HepG2 (cell line): ENCODE data around the gene RANBP2. TPM values are rescaled to one million over a fixed set of nuclear protein-coding genes. Genes with fewer than 3 reads are reported as not detected.

Experiments
- ARNT2 ChIP-seq: sonication (generic); formaldehyde crosslinking; IDR thresholded peaks from 2 replicates; pipeline ENCODE4 v1.8.0; 2022; ENCODE audit warnings: mild to moderate bottlenecking, low read depth, missing genetic modification reagents, moderate library complexity
- BRCA1 ChIP-seq: sonication (generic); formaldehyde crosslinking; IDR thresholded peaks from 2 replicates; pipeline ENCODE4 v1.4.0; 2020; ENCODE audit warnings: missing genetic modification reagents
- CREB1 ChIP-seq, 2 experiments: fragments of 450-650 bp in 1 of 2; IDR thresholded peaks; 2 replicates each; pipeline ENCODE4 v1.6.1; 2016 to 2017; ENCODE audit warnings: control low read depth in 1 of 2, mild to moderate bottlenecking in 1 of 2, missing compliant biosample characterization in 1 of 2, missing genetic modification characterization in 1 of 2
- GATA4 ChIP-seq: sonication (generic); IDR thresholded peaks from 2 replicates; pipeline ENCODE4 v1.6.1; 2016; ENCODE audit warnings: antibody characterized with exemption, low read depth, borderline replicate concordance
- HCFC1 ChIP-seq: fragments of 150-350 bp; IDR thresholded peaks from 2 replicates; pipeline ENCODE4 v1.6.1; 2014; ENCODE audit warnings: low read depth, low read length
- HOXA5 ChIP-seq: sonication (generic); formaldehyde crosslinking; IDR thresholded peaks from 2 replicates; pipeline ENCODE4 v1.4.0; 2020; ENCODE audit warnings: missing genetic modification reagents
- MIER2 ChIP-seq: IDR thresholded peaks from 2 replicates; pipeline ENCODE4 v1.6.1; 2016; ENCODE audit warnings: missing biosample characterization, missing genetic modification reagents
- NR2F1 ChIP-seq, 2 experiments: fragments of 450-650 bp in 1 of 2; formaldehyde crosslinking in 1 of 2; IDR thresholded peaks; 2 replicates each; pipeline versions ENCODE4 v1.5.0 to v1.6.1; 2016 to 2020; ENCODE audit warnings: mild to moderate bottlenecking in 1 of 2, missing compliant biosample characterization in 1 of 2, missing genetic modification reagents in 1 of 2, moderate library complexity in 1 of 2
- PRMT3 ChIP-seq: sonication (generic); formaldehyde crosslinking; IDR thresholded peaks from 2 replicates; pipeline ENCODE4 v1.8.1; 2022; ENCODE audit warnings: low read depth, mild to moderate bottlenecking, moderate library complexity, missing genetic modification reagents, borderline replicate concordance
- PRPF4 ChIP-seq: fragments of 200-400 bp; formaldehyde crosslinking; IDR thresholded peaks from 2 replicates; pipeline ENCODE4 v1.6.1; 2016; ENCODE audit warnings: low read length, low read depth; ENCODE audit not compliant: poor library complexity, severe bottlenecking
- RBFOX2 ChIP-seq: fragments of 200-400 bp; formaldehyde crosslinking; IDR thresholded peaks from 2 replicates; pipeline ENCODE4 v1.6.1; 2017; ENCODE audit warnings: low read depth, mild to moderate bottlenecking, low read length
- RCOR2 ChIP-seq: IDR thresholded peaks from 2 replicates; pipeline ENCODE4 v1.6.1; 2016; ENCODE audit warnings: missing biosample characterization, missing genetic modification reagents
- RFXAP ChIP-seq: sonication (generic); formaldehyde crosslinking; IDR thresholded peaks from 2 replicates; pipeline ENCODE4 v1.4.0; 2020; ENCODE audit warnings: missing genetic modification reagents, borderline replicate concordance
- RXRA ChIP-seq: sonication (generic); formaldehyde crosslinking; IDR thresholded peaks from 2 replicates; pipeline ENCODE4 v1.5.1; 2020; ENCODE audit warnings: missing genetic modification reagents
- SALL2 ChIP-seq: sonication (generic); formaldehyde crosslinking; IDR thresholded peaks from 2 replicates; pipeline ENCODE4 v1.8.1; 2023; ENCODE audit warnings: mild to moderate bottlenecking, missing genetic modification reagents, inconsistent platforms
- SOX6 ChIP-seq, 2 experiments: fragments of 450-650 bp in 1 of 2; sonication (generic) in 1 of 2; formaldehyde crosslinking in 1 of 2; IDR thresholded peaks; 2 replicates each; pipeline versions ENCODE4 v1.4.0 to v1.6.1; 2017 to 2020; ENCODE audit warnings: antibody characterized with exemption in 1 of 2, mild to moderate bottlenecking in 1 of 2, missing genetic modification reagents in 1 of 2
- XBP1 ChIP-seq: sonication (generic); formaldehyde crosslinking; IDR thresholded peaks from 2 replicates; pipeline ENCODE4 v1.5.0; 2020; ENCODE audit warnings: missing genetic modification reagents
- YEATS2 ChIP-seq: sonication (generic); formaldehyde crosslinking; IDR thresholded peaks from 2 replicates; pipeline ENCODE4 v1.4.0; 2020; ENCODE audit warnings: missing genetic modification reagents, borderline replicate concordance
- ZBTB20 ChIP-seq: sonication (generic); formaldehyde crosslinking; IDR thresholded peaks from 2 replicates; pipeline ENCODE4 v1.8.1; 2023; ENCODE audit warnings: missing genetic modification reagents, low read depth, mild to moderate bottlenecking, borderline replicate concordance
- ZFP37 ChIP-seq: sonication (generic); formaldehyde crosslinking; IDR thresholded peaks from 2 replicates; pipeline ENCODE4 v1.4.0; 2020; ENCODE audit warnings: missing genetic modification reagents, borderline replicate concordance
- ZNF44 ChIP-seq: sonication (generic); formaldehyde crosslinking; IDR thresholded peaks from 2 replicates; pipeline ENCODE4 v1.5.1; 2020; ENCODE audit warnings: mild to moderate bottlenecking, missing genetic modification reagents
- ZNF644 ChIP-seq: IDR thresholded peaks from 2 replicates; pipeline ENCODE4 v1.6.1; 2016; ENCODE audit warnings: low read depth
- ZNF749 ChIP-seq: sonication (generic); formaldehyde crosslinking; IDR thresholded peaks from 2 replicates; pipeline ENCODE4 v1.8.0; 2022; ENCODE audit warnings: mild to moderate bottlenecking, missing genetic modification reagents, moderate library complexity, borderline replicate concordance
- polyA plus RNA-seq, 8 experiments: library from polyadenylated mRNA; depleted of rRNA in 3 of 8; stranded (reverse) in 7 of 8; unstranded in 1 of 8; fragments of >200 nt; fragmentation: Illumina TruSeq in 4 of 8; extraction: Trizol in 4 of 8; gene quantifications; 2 replicates each; pipeline versions ENCODE4 v1.2.1 to v1.2.3, GENCODE V29; 2011 to 2016; ENCODE audit warnings: low read depth in 4 of 8, missing spikeins in 1 of 8, mixed read lengths in 1 of 8; ENCODE audit not compliant: insufficient read depth in 1 of 8
- total RNA-seq, 5 experiments: library from RNA; depleted of rRNA; stranded (reverse); fragments of >200 nt; fragmentation: Illumina TruSeq; extraction: Trizol; gene quantifications; 2 replicates each; pipeline ENCODE4 v1.2.3, GENCODE V29; 2016; ENCODE audit warnings: low read depth in 1 of 5
- TF ChIP-seq, protein P1 (sequence below): sonication (generic); formaldehyde crosslinking; IDR thresholded peaks from 2 replicates; pipeline ENCODE4 v1.5.0; 2020; ENCODE audit warnings: missing genetic modification reagents
- TF ChIP-seq, protein P2 (sequence below): sonication (generic); formaldehyde crosslinking; IDR thresholded peaks from 2 replicates; pipeline ENCODE4 v1.5.0; 2020; ENCODE audit warnings: missing genetic modification reagents

The RANBP2 gene
- total and polyA plus RNA-seq, 2 of the 13 experiments (the other 11 are each of a cell fraction or from before 2014, with no cell fraction given): 12.2 to 87.0 TPM

DNA sequence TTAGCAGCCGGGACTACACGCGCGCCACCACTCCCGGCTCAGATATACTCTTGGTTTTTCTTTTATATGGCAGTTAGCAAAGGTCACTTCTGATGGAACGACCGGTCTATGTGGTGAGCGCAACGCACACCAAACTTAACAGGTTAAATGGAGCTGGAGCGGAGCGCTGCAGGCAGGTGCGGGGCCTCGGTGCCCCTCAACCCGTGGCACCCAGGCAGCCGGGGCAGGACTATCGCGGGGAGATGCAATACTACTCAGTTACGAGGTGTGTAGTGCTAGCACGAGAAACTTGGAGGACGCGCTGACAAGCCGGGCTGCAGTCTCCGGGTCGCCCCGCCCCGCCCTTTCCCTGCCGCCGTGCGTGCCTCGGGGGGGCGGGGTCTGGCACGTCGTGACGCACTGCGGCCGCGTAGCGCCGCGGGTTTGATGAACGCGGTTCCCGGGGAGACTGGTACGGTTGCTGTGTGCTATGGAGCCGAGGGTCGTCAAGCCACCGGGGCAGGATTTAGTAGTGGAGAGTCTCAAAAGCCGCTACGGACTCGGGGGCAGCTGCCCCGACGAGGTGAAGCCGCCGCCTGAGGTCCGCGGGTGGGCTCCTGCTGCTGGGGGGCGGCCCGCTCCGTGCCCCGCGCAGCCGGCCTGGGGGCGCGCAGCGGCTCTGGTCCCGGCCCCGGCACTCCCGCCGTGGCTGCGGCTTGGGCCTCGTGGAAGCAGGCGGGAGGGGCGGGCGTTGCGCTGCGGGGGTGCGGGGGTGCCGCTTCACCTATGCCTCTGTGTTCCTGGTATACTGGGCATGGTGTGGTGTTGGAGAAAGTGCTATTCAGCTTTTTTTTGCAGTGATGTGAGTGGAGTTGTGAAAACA is 67.3 kb downstream of the RANBP2 start, which contains the start of gene CCDC138 (continued):
- TF ChIP-seq, protein P1, sequence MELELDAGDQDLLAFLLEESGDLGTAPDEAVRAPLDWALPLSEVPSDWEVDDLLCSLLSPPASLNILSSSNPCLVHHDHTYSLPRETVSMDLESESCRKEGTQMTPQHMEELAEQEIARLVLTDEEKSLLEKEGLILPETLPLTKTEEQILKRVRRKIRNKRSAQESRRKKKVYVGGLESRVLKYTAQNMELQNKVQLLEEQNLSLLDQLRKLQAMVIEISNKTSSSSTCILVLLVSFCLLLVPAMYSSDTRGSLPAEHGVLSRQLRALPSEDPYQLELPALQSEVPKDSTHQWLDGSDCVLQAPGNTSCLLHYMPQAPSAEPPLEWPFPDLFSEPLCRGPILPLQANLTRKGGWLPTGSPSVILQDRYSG (CRISPR knock-in tag): no peak
- TF ChIP-seq ZNF749 (no peak; the same call in none of the 2 replicates), HOXA5 (CRISPR knock-in tag) (peak; percentile 73; the same call in 1 of the 2 replicates), SOX6 (IDR thresholded peaks at IDR 0.05) (no peak), SOX6 (CRISPR knock-in tag; IDR thresholded peaks at IDR 0.05) (peak; percentile 68), RCOR2 (CRISPR knock-in tag) (no peak), ZBTB20 (peak; percentile 77; the same call in 1 of the 2 replicates), RFXAP (CRISPR knock-in tag) (peak; percentile 85; the same call in 1 of the 2 replicates), NR2F1 (CRISPR knock-in tag; IDR thresholded peaks at IDR 0.05) (0 out of 4 replicates have a peak, but pooled peaks of 1 of the 2 experiments have one; percentile 4), MIER2 (CRISPR knock-in tag) (no peak), XBP1 (CRISPR knock-in tag) (no peak), BRCA1 (CRISPR knock-in tag) (no peak), PRPF4 (no peak), ZNF644 (CRISPR knock-in tag) (no peak), RXRA (CRISPR knock-in tag) (peak; percentile 84; the same call in 1 of the 2 replicates), ZNF44 (CRISPR knock-in tag) (peak; percentile 47; the same call in 1 of the 2 replicates), SALL2 (CRISPR knock-in tag) (peak; percentile 95), CREB1 (IDR thresholded peaks at IDR 0.05) (peak; percentile 89), CREB1 (CRISPR knock-in tag; IDR thresholded peaks at IDR 0.05) (peak; percentile 80), ARNT2 (CRISPR knock-in tag) (peak; percentile 82), YEATS2 (peak; percentile 90), HCFC1 (no peak), PRMT3 (CRISPR knock-in tag) (no peak; the same call in 1 of the 2 replicates), ZFP37 (CRISPR knock-in tag) (0 out of 2 replicates have a peak, but pooled peaks have one; percentile 33), RBFOX2 (peak; percentile 96), GATA4 (no peak)
- TF ChIP-seq, protein P2, sequence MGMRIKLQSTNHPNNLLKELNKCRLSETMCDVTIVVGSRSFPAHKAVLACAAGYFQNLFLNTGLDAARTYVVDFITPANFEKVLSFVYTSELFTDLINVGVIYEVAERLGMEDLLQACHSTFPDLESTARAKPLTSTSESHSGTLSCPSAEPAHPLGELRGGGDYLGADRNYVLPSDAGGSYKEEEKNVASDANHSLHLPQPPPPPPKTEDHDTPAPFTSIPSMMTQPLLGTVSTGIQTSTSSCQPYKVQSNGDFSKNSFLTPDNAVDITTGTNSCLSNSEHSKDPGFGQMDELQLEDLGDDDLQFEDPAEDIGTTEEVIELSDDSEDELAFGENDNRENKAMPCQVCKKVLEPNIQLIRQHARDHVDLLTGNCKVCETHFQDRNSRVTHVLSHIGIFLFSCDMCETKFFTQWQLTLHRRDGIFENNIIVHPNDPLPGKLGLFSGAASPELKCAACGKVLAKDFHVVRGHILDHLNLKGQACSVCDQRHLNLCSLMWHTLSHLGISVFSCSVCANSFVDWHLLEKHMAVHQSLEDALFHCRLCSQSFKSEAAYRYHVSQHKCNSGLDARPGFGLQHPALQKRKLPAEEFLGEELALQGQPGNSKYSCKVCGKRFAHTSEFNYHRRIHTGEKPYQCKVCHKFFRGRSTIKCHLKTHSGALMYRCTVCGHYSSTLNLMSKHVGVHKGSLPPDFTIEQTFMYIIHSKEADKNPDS (CRISPR knock-in tag): no peak
